GM18511 (cell line): ENCODE data around the gene ALCAM.
"Not testable (repeated sequence)": the region's sequence is repeated elsewhere in the genome, so short reads cannot be mapped to it uniquely, and the experiment has no call there.

ENCODE experiments used
- ATAC-seq: cut with Tn5 transposase; IDR thresholded peaks from one replicate; pipeline ENCODE4 v1.9.1; 2021; ENCODE audit warnings: mild to moderate bottlenecking, moderate library complexity; ENCODE audit not compliant: unreplicated experiment

The ALCAM gene

GRCh38 chr3:105385819-105386508 is 19.3 kb downstream of the ALCAM start:
- ATAC-seq = peak; percentile 81

- ATAC-seq = no peak
Observed at GRCh38 chr3:105387122-105387751, 20.5 kb downstream of the ALCAM start.

- ATAC-seq = no peak
Observed at GRCh38 chr3:105388176-105388575, 21.5 kb downstream of the ALCAM start.

- not testable (repeated sequence) for ATAC-seq
Observed at GRCh38 chr3:105389759-105390158, 23.1 kb downstream of the ALCAM start.

- not testable (repeated sequence) for ATAC-seq
Observed at GRCh38 chr3:105392598-105392997, 25.9 kb downstream of the ALCAM start.

- no peak for ATAC-seq
Observed at GRCh38 chr3:105394177-105394576, 27.5 kb downstream of the ALCAM start.

- no peak for ATAC-seq
Observed at GRCh38 chr3:105397974-105398373, 31.3 kb downstream of the ALCAM start.

- no peak for ATAC-seq
Observed at GRCh38 chr3:105398437-105398836, 31.7 kb downstream of the ALCAM start.

- no peak for ATAC-seq
Observed at GRCh38 chr3:105399062-105399461, 32.4 kb downstream of the ALCAM start.

- no peak for ATAC-seq
Observed at GRCh38 chr3:105399611-105400010, 32.9 kb downstream of the ALCAM start.

GRCh38 chr3:105401254-105401653 is 34.5 kb downstream of the ALCAM start:
- no peak for ATAC-seq

- ATAC-seq = no peak
Observed at GRCh38 chr3:105401691-105402149, 35.0 kb downstream of the ALCAM start.

GRCh38 chr3:105402287-105402801 is 35.6 kb downstream of the ALCAM start:
- ATAC-seq = no peak

GRCh38 chr3:105403034-105403433 is 36.3 kb downstream of the ALCAM start:
- ATAC-seq = not testable (repeated sequence)

- no peak for ATAC-seq
Observed at GRCh38 chr3:105406268-105406667, 39.6 kb downstream of the ALCAM start.

- ATAC-seq = no peak
Observed at GRCh38 chr3:105409364-105409763, 42.7 kb downstream of the ALCAM start.

- no peak for ATAC-seq
Observed at GRCh38 chr3:105413343-105413887, 46.7 kb downstream of the ALCAM start.

- ATAC-seq = no peak
Observed at GRCh38 chr3:105414841-105415240, 48.1 kb downstream of the ALCAM start.

- ATAC-seq = no peak
Observed at GRCh38 chr3:105415951-105416350, 49.2 kb downstream of the ALCAM start.

- ATAC-seq = no peak
Observed at GRCh38 chr3:105417525-105418289, 51.0 kb downstream of the ALCAM start.

GRCh38 chr3:105422645-105423044 is 55.9 kb downstream of the ALCAM start:
- no peak for ATAC-seq
